Liver (tissue), 3 donors: Measurements from ENCODE around the gene PARL.

Experiments
- CTCF ChIP-seq: fragments of 150-350 bp; IDR thresholded peaks from 2 replicates; pipeline ENCODE4 v1.5.1; 2017; ENCODE audit warnings: improper control_type of control experiment, low read depth, low read length; ENCODE audit not compliant: missing input control
- MAX ChIP-seq: IDR thresholded peaks from 2 replicates; pipeline ENCODE4 v1.6.1; 2016; ENCODE audit warnings: antibody characterized with exemption
- REST ChIP-seq: IDR thresholded peaks from 2 replicates; pipeline ENCODE4 v1.6.1; 2016; ENCODE audit warnings: antibody characterized with exemption, mild to moderate bottlenecking
- TAF1 ChIP-seq: conservative IDR thresholded peaks from 2 replicates; pipeline ENCODE4 v1.6.1; 2016; ENCODE audit warnings: antibody characterized with exemption, mild to moderate bottlenecking
- YY1 ChIP-seq: IDR thresholded peaks from 2 replicates; pipeline ENCODE4 v1.6.1; 2016; ENCODE audit warnings: antibody characterized with exemption, mild to moderate bottlenecking
- donor health status: healthy.
- donor health status: healthy.

GRCh38 chr3:183839751-183840150, 44.9 kb downstream of the PARL start:
- no peak for TF ChIP-seq YY1
- TF ChIP-seq CTCF: no peak
- TF ChIP-seq REST: no peak
- no peak for TF ChIP-seq MAX
- no peak for TF ChIP-seq TAF1
